B cell (primary cell): Measurements from ENCODE around the gene GSDME. TPM values are rescaled to one million over a fixed set of nuclear protein-coding genes. Genes with fewer than 3 reads are reported as not detected.

Experiments
- ATAC-seq: fragments of 200-7000 bp; cut with Tn5 transposase; one replicate; pipeline ENCODE4 v1.10.0; 2021; ENCODE audit warnings: low read depth, mild to moderate bottlenecking, moderate number of reproducible peaks, moderate library complexity
- CTCF ChIA-PET: fragments of 350-600 bp; sonication (Branson Sonifier 250); formaldehyde crosslinking; loops from one replicate; lab custom pipeline; 2021; ENCODE audit warnings: antibody characterized with exemption, inconsistent platforms; lab: Charles Lee
- POLR2A ChIA-PET: fragments of 350-600 bp; sonication (Branson Sonifier 250); formaldehyde crosslinking; loops from one replicate; lab custom pipeline; 2021; ENCODE audit warnings: antibody characterized with exemption; lab: Charles Lee
- DNase-seq: peaks from one replicate; pipeline ENCODE4 v3.0.0; 2013
- H2AFZ ChIP-seq: 2 replicates; pipeline ENCODE4 v1.6.1; 2012; ENCODE audit warnings: mild to moderate bottlenecking, low read depth, low read length; ENCODE audit not compliant: insufficient read depth, poor library complexity, severe bottlenecking
- H3K27ac ChIP-seq, 2 donors: 1 replicate in 1 of 2; 2 replicates in 1 of 2; pipeline ENCODE4 v1.5.1; 2012 to 2013; ENCODE audit warnings: low read length in 2 of 2, mild to moderate bottlenecking in 2 of 2, moderate library complexity in 1 of 2
- H3K27me3 ChIP-seq, 4 experiments: fragments of 200-600 bp in 1 of 4; sonication (generic) in 1 of 4; replicated peaks in 1 of 4; 1 replicate in 2 of 4; 2 replicates in 2 of 4; pipeline versions ENCODE4 v1.6.1 to v1.7.0; 2013 to 2016; ENCODE audit warnings: low read length in 3 of 4, mild to moderate bottlenecking in 2 of 4, mixed read lengths in 1 of 4, moderate library complexity in 1 of 4; ENCODE audit not compliant: insufficient read depth in 4 of 4, control insufficient read depth in 3 of 4; ENCODE audit errors: control extremely low read depth in 1 of 4
- H3K36me3 ChIP-seq, 2 experiments: replicated peaks in 1 of 2; 1 replicate in 1 of 2; 2 replicates in 1 of 2; pipeline versions ENCODE4 v1.6.1 to v1.7.1; 2013; ENCODE audit warnings: low read length in 1 of 2; ENCODE audit not compliant: insufficient read depth in 2 of 2, control insufficient read depth in 1 of 2; ENCODE audit errors: control extremely low read depth in 1 of 2, extremely low read depth in 1 of 2
- H3K4me1 ChIP-seq, 2 donors: fragments of 200-600 bp in 1 of 2; sonication (generic) in 1 of 2; 1 replicate in 1 of 2; 2 replicates in 1 of 2; pipeline versions ENCODE4 v1.5.1 to v1.6.1; 2013 to 2017; ENCODE audit warnings: low read length in 2 of 2; ENCODE audit not compliant: control insufficient read depth in 2 of 2, insufficient read depth in 2 of 2
- H3K4me2 ChIP-seq: replicated peaks from 2 replicates; pipeline ENCODE3; 2012; ENCODE audit warnings: mild to moderate bottlenecking, low read depth, low read length; ENCODE audit not compliant: poor library complexity, severe bottlenecking
- H3K4me3 ChIP-seq, 5 experiments: fragments of 200-600 bp in 1 of 5; sonication (generic) in 1 of 5; 1 replicate in 3 of 5; 2 replicates in 2 of 5; pipeline versions ENCODE4 v1.5.1 to v1.7.0; 2011 to 2016; ENCODE audit warnings: low read length in 4 of 5, mild to moderate bottlenecking in 4 of 5, low read depth in 2 of 5, control low read depth in 1 of 5, moderate library complexity in 1 of 5; ENCODE audit not compliant: insufficient read depth in 1 of 5; ENCODE audit errors: control extremely low read depth in 1 of 5, extremely low read depth in 1 of 5
- H3K79me2 ChIP-seq: fragments of 200-600 bp; sonication (generic); one replicate; pipeline ENCODE4 v1.6.0; 2016; ENCODE audit warnings: low read length; ENCODE audit not compliant: control insufficient read depth, insufficient read depth
- H3K9ac ChIP-seq: fragments of 200-600 bp; sonication (generic); 2 replicates; pipeline ENCODE4 v1.6.1; 2017; ENCODE audit warnings: mild to moderate bottlenecking, low read length, moderate library complexity
- H3K9me3 ChIP-seq, 3 donors: one replicate each; pipeline versions ENCODE4 v1.6.1 to v1.7.1; 2013; ENCODE audit warnings: low read length in 2 of 3; ENCODE audit not compliant: control insufficient read depth in 2 of 3, insufficient read depth in 1 of 3; ENCODE audit errors: control extremely low read depth in 1 of 3
- H4K20me1 ChIP-seq: 2 replicates; pipeline ENCODE4 v1.6.0; 2012; ENCODE audit warnings: mild to moderate bottlenecking, low read length; ENCODE audit not compliant: insufficient read depth, control insufficient read depth, poor library complexity, severe bottlenecking
- H3K27ac Mint-ChIP-seq: one replicate; pipeline ENCODE4 v1.8.0; 2021; ENCODE audit warnings: mixed read lengths
- H3K27me3 Mint-ChIP-seq: one replicate; pipeline ENCODE4 v1.8.0; 2021; ENCODE audit warnings: mixed read lengths
- H3K4me1 Mint-ChIP-seq: one replicate; pipeline ENCODE4 v1.8.0; 2021; ENCODE audit warnings: mixed read lengths
- H3K4me3 Mint-ChIP-seq: one replicate; pipeline ENCODE4 v1.8.0; 2021; ENCODE audit warnings: mixed read lengths
- H3K9me3 Mint-ChIP-seq: one replicate; pipeline ENCODE4 v1.8.0; 2022; ENCODE audit warnings: mixed read lengths; ENCODE audit not compliant: insufficient read depth
- EZH2 ChIP-seq: IDR thresholded peaks from 2 replicates; pipeline ENCODE4 v1.6.1; 2012; ENCODE audit warnings: borderline replicate concordance, low read depth, mild to moderate bottlenecking, moderate library complexity, low read length; ENCODE audit not compliant: insufficient read depth, poor library complexity, severe bottlenecking
- WGBS: methylation state at CpG from one replicate; pipeline ENCODE4 v1.1.5; 2013; ENCODE audit warnings: missing lambda C conversion rate; ENCODE audit not compliant: insufficient coverage; 5-methylcytosine and 5-hydroxymethylcytosine counted together
- intact Hi-C: fragments of 100-400 bp; cut with micrococcal nuclease; formaldehyde crosslinking; loops from one replicate; pipeline ENCODE4 v1.10.0; 2022
- polyA plus RNA-seq: library from polyadenylated mRNA; depleted of rRNA; stranded (reverse); fragments of >200 nt; gene quantifications from 2 replicates; pipeline ENCODE4 v1.2.3, GENCODE V29; 2012
- total RNA-seq, 2 donors: library from RNA; stranded (reverse); fragments of 120-200 nt in 1 of 2; gene quantifications; 1 replicate in 1 of 2; 2 replicates in 1 of 2; pipeline versions ENCODE4 v1.2.3 to v1.2.4, GENCODE V29; 2013 to 2022
- TF ChIP-seq, protein P1 (sequence below): fragments of 200-600 bp; IDR thresholded peaks from one replicate; pipeline ENCODE4 v1.8.0; 2022; ENCODE audit warnings: antibody characterized with exemption, mild to moderate bottlenecking

The GSDME gene
- total and polyA plus RNA-seq, 2 donors (not counting 1 experiment from before 2014, with no cell fraction given): 7.0 to 11.9 TPM

DNA sequence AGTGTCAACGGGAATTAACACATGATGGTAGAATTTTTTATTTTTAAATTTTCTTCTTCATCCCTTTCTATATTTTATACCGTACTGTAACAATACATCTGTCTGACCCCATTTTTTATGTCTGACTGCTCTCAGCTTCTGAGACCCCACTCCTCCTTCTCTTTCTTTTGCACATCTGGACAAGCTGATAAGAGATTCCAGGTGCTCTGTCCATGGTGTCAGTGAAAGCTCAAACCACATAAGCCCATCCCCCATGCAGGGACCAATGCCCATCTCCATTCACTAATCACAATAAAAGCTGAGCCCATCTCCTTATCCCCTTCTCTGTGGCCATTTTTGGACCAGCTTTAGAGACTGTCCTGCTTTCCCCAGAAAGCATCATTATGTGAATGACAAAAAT lies 8.7 kb downstream of the GSDME start:
- H3K27me3 Mint-ChIP-seq: peaks cover 9% of the 10 kb centered on the region
- Histone ChIP-seq H3K36me3 (no peaks in the 10 kb centered on the region), H3K27ac (no peak overlapping the region), H2AFZ (no peak overlapping the region), H3K79me2 (no peaks in the 10 kb centered on the region), H3K27me3 (peaks cover 0 to 2% (median 0%) of the 10 kb centered on the region in 4 experiments), H3K4me3 (no peak overlapping the region), H4K20me1 (no peaks in the 10 kb centered on the region), H3K9me3 (no peaks in the 10 kb centered on the region), H3K4me1 (no peaks in the 10 kb centered on the region), H3K4me2 (no peak overlapping the region), H3K9ac (no peak overlapping the region)
- no peak for TF ChIP-seq EZH2
- TF ChIP-seq, protein P1, sequence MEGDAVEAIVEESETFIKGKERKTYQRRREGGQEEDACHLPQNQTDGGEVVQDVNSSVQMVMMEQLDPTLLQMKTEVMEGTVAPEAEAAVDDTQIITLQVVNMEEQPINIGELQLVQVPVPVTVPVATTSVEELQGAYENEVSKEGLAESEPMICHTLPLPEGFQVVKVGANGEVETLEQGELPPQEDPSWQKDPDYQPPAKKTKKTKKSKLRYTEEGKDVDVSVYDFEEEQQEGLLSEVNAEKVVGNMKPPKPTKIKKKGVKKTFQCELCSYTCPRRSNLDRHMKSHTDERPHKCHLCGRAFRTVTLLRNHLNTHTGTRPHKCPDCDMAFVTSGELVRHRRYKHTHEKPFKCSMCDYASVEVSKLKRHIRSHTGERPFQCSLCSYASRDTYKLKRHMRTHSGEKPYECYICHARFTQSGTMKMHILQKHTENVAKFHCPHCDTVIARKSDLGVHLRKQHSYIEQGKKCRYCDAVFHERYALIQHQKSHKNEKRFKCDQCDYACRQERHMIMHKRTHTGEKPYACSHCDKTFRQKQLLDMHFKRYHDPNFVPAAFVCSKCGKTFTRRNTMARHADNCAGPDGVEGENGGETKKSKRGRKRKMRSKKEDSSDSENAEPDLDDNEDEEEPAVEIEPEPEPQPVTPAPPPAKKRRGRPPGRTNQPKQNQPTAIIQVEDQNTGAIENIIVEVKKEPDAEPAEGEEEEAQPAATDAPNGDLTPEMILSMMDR: no peak
- intact Hi-C loops: no loop called here
- 89% methylated on average over 1 of the region's 2 CpGs for WGBS
- no peak for ATAC-seq
- DNase-seq: no peak
- H3K27ac Mint-ChIP-seq: no peak overlapping the region
- CTCF ChIA-PET: interaction anchor here (1.4 kb wide), 1 partner anchor 12 kb away, joined by 3 read pairs; no protein-coding TSS in a partner anchor
- POLR2A ChIA-PET: no interaction called here
- no peak overlapping the region for H3K4me3 Mint-ChIP-seq
- H3K9me3 Mint-ChIP-seq: no peaks in the 10 kb centered on the region
- no peaks in the 10 kb centered on the region for H3K4me1 Mint-ChIP-seq

DNA sequence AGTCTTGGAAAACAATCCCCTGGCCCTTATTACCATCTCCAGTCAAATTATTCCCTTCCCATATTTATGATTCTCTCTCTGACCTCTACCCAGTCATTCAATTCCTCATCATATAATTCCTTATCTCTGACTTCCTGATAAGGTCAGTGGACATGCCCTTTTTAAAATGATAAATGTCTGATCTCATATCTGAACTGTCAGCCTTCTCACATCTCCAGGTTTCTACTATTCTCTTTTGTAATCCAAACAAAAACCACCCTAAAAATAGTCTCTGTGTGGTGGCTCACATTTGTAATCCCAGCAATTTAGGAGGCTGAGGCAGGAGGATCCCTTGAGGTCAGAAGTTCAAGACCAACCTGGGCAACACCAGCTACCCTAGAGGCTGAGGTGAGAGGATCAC lies 11.9 kb downstream of the GSDME start:
- no peaks in the 10 kb centered on the region for H3K9me3 Mint-ChIP-seq
- H3K27me3 ChIP-seq: no peaks in the 10 kb centered on the region
- no peaks in the 10 kb centered on the region for H3K4me1 ChIP-seq
- no peak for TF ChIP-seq EZH2
- TF ChIP-seq, protein P1: no peak
- H3K4me3 ChIP-seq: no peak overlapping the region
- no peak overlapping the region for H3K4me2 ChIP-seq
- H2AFZ ChIP-seq: no peak overlapping the region
- no peaks in the 10 kb centered on the region for H3K4me1 Mint-ChIP-seq
- no peaks in the 10 kb centered on the region for H4K20me1 ChIP-seq
- H3K27ac ChIP-seq: no peak overlapping the region
- H3K4me3 Mint-ChIP-seq: no peak overlapping the region
- H3K36me3 ChIP-seq: no peaks in the 10 kb centered on the region
- H3K27ac Mint-ChIP-seq: no peak overlapping the region
- peaks cover 5% of the 10 kb centered on the region for H3K27me3 Mint-ChIP-seq
- intact Hi-C loops: no loop called here
- DNase-seq (no peak), ATAC-seq (no peak)
- H3K9ac ChIP-seq: no peak overlapping the region
- no peaks in the 10 kb centered on the region for H3K9me3 ChIP-seq
- ChIA-PET POLR2A (interaction anchor here (0.6 kb wide), 1 partner anchor 1831 kb away, joined by 3 read pairs; no protein-coding TSS in a partner anchor), CTCF (no interaction called here)
- H3K79me2 ChIP-seq: no peaks in the 10 kb centered on the region
